ENCODE measurements around the gene SETBP1.

Gene SETBP1

DNA sequence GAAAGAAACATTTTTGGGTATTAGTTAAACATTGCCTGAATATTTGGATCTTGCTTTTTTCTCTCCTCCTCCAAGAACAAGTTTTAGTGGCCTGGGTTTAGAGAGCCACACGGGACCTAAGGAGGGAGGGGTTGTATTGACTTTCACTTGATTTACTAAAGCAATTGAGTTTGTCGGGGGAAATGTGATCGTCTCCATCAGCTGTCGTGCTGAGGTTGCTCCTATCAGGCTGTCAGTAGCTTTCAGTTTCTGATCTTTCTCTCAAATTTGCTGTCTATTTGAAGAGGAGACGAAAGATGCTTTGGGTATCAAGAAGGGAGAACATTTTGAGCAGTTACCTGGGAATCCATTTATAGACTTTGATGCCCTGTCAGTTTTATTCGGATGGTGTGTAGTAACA is 106.0 kb downstream of the SETBP1 start:
- TF ChIP-seq TAF1 (IDR thresholded peaks at IDR 0.05; ENCODE audit: borderline replicate concordance, low read depth, low read length) (no peak), POLR2AphosphoS5 (IDR thresholded peaks at IDR 0.05; ENCODE audit: low read depth, low read length) (no peak), POLR2A (IDR thresholded peaks at IDR 0.05; ENCODE audit: low read depth, low read length) (no peak)
- FAIRE-seq (peak; percentile 86), DNase-seq (ENCODE audit: insufficient read length) (peak; percentile 32)

DNA sequence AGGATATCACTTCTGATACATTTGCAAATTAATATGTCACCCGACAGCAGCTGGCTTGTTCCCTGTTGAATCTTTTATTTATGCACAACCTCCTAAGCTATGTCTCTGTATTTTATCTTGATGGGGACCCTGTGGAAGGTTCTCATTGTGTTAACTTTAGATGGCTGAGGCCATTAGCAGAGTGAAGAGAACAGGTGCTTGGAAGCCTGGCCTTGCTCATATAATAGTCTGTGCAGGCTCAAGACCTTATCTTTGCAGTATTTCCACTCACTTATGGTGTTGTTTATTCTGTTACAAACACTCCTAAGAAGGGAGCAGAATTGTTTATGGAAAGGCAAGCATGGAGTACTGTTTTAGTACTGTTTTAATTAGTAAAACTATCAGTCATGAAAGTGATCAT is 107.6 kb downstream of the SETBP1 start:
- DNase-seq (ENCODE audit: insufficient read length) = no peak
- no peak for TF ChIP-seq POLR2A (IDR thresholded peaks at IDR 0.05; ENCODE audit: low read depth, low read length)
- no peak for TF ChIP-seq TAF1 (IDR thresholded peaks at IDR 0.05; ENCODE audit: borderline replicate concordance, low read depth, low read length)
- no peak for TF ChIP-seq POLR2AphosphoS5 (IDR thresholded peaks at IDR 0.05; ENCODE audit: low read depth, low read length)
- no peak for FAIRE-seq

DNA sequence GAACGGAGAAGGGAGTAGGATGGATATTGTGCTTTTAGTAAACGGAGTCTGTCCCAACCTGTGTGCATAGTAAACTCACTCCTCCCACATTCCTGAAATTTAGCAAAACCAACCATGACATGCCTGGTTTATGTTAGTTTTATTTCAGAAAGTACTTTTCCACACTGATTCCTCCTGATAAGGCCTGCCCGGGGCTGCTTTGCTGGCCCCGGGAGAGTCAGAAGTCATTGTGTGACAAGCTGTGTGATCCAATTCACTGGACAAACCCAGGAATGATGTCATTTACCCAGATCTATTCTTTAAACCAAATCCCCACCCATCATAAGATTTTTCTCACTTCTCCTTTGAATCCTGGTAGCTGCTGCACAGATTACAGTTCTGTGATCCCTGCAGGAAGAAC is 109.0 kb downstream of the SETBP1 start:
- FAIRE-seq (no peak), DNase-seq (ENCODE audit: insufficient read length) (no peak)
- TF ChIP-seq POLR2A (IDR thresholded peaks at IDR 0.05; ENCODE audit: low read depth, low read length) = no peak
- TF ChIP-seq POLR2AphosphoS5 (IDR thresholded peaks at IDR 0.05; ENCODE audit: low read depth, low read length) = no peak
- TF ChIP-seq TAF1 (IDR thresholded peaks at IDR 0.05; ENCODE audit: borderline replicate concordance, low read depth, low read length) = no peak

DNA sequence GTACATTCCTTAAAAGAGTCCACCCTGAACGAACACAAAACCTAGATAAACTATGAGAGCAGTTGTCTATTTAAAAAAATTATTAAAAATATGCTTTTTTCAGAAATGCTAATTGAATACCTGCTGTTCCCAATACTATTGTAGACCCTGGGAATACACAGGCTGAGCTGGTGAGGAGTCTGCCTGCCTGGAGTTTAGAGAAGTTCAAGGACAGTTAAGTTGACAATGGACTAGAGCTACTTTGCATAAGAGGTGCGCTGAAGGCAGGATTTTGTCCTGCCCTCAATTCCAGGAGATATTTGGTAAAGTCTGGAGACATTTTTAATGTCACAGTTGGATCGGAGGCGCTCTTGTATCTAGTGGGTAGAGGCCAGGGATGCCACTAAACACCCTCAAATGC is 110.2 kb downstream of the SETBP1 start:
- no peak for TF ChIP-seq TAF1 (IDR thresholded peaks at IDR 0.05; ENCODE audit: borderline replicate concordance, low read depth, low read length)
- no peak for TF ChIP-seq POLR2A (IDR thresholded peaks at IDR 0.05; ENCODE audit: low read depth, low read length)
- TF ChIP-seq POLR2AphosphoS5 (IDR thresholded peaks at IDR 0.05; ENCODE audit: low read depth, low read length) = no peak
- no peak for DNase-seq (ENCODE audit: insufficient read length)
- no peak for FAIRE-seq

DNA sequence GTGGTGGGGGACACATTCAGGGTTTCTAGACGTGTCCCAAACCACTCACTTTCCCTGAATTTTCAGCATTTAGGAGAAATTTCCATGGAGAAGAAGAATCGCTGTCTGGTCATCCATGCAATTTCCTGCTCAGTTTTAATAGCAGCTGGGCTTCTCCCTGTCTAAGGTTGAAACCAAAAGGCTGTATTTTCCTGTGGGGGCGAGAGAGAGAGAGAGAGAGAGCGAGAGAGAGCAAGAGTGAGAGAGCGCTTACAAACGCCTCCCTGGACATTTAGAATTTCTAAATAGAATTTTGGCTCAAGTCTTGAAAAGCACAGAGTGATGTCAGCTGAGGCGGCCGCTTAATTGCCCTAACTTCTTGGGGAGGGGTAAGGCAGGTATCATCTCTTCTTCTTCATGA is 110.8 kb downstream of the SETBP1 start:
- DNase-seq (ENCODE audit: insufficient read length) = no peak
- TF ChIP-seq POLR2AphosphoS5 (IDR thresholded peaks at IDR 0.05; ENCODE audit: low read depth, low read length) (no peak), POLR2A (IDR thresholded peaks at IDR 0.05; ENCODE audit: low read depth, low read length) (no peak), TAF1 (IDR thresholded peaks at IDR 0.05; ENCODE audit: borderline replicate concordance, low read depth, low read length) (no peak)
- no peak for FAIRE-seq

DNA sequence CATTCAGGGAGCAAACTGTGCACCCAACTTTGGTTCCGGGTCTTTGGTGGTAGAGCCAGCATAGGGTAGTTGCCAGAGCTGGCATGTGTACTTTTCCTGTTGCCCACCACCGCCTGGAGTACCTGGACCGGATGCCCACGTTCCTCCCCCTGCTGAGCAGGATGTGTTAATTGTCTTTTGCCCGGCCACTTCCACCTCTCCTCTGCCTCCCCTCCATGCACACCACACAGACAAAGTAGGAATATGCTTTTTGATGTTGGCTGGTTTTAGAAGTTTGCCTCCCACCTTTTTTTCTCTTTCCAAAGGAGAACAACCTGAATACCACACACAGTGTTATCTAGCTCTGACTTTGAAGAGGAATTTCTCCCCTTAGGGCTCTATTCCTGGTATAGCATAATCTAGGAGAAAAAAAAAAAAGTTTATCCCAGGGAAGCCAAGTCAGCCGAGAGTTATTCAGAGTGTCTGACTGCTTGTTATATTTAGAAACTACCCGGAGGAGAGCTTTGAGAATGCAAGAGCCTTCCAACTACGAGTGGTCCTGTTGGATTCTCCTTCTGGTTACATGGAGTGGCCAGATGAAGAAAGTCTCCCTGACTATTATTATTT is 111.9 kb downstream of the SETBP1 start:
- no peak for FAIRE-seq
- DNase-seq (ENCODE audit: insufficient read length) = no peak
- TF ChIP-seq POLR2AphosphoS5 (IDR thresholded peaks at IDR 0.05; ENCODE audit: low read depth, low read length) (no peak), TAF1 (IDR thresholded peaks at IDR 0.05; ENCODE audit: borderline replicate concordance, low read depth, low read length) (no peak), POLR2A (IDR thresholded peaks at IDR 0.05; ENCODE audit: low read depth, low read length) (no peak)

DNA sequence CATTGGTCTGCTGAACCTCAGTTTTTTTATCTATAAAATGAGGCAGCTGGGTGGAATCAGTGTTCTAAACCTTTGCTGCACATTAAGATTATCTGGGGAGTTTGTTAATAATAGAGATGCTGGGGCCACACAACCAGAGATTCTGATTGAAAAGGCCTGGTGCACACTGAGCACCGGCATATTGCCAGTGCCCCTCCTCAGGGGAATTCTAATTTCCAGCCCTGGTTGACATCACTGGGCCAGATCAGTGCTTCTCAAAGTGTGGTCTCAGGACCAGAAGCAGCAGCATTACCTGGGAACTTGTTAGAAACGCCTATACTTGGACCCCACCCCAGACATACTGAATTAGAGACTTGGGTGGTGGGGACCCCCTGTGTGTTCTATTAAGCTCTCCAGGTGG is 112.5 kb downstream of the SETBP1 start:
- DNase-seq (ENCODE audit: insufficient read length) (no peak), FAIRE-seq (no peak)
- TF ChIP-seq POLR2A (IDR thresholded peaks at IDR 0.05; ENCODE audit: low read depth, low read length) = no peak
- no peak for TF ChIP-seq TAF1 (IDR thresholded peaks at IDR 0.05; ENCODE audit: borderline replicate concordance, low read depth, low read length)
- no peak for TF ChIP-seq POLR2AphosphoS5 (IDR thresholded peaks at IDR 0.05; ENCODE audit: low read depth, low read length)

DNA sequence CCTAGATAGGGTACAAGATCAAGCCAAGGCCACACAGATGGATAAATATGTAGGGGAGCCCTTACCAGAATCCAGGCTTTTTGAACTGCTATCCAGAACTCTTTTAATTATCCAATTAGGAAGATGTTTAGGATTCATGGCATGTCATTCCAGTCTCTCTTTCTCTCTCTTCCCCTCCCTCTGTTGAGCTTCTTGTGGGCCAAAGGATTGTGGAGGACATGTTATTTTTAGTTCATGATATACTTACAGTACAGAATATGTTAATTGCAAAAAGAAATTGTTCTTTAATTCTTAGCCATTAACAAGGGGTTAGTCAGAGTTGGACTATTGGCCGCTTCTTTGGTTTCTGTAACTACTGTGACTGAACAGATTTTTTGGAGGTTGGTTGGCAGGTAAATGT is 113.0 kb downstream of the SETBP1 start:
- TF ChIP-seq POLR2AphosphoS5 (IDR thresholded peaks at IDR 0.05; ENCODE audit: low read depth, low read length) = no peak
- TF ChIP-seq POLR2A (IDR thresholded peaks at IDR 0.05; ENCODE audit: low read depth, low read length) = no peak
- no peak for TF ChIP-seq TAF1 (IDR thresholded peaks at IDR 0.05; ENCODE audit: borderline replicate concordance, low read depth, low read length)
- FAIRE-seq (no peak), DNase-seq (ENCODE audit: insufficient read length) (no peak)

DNA sequence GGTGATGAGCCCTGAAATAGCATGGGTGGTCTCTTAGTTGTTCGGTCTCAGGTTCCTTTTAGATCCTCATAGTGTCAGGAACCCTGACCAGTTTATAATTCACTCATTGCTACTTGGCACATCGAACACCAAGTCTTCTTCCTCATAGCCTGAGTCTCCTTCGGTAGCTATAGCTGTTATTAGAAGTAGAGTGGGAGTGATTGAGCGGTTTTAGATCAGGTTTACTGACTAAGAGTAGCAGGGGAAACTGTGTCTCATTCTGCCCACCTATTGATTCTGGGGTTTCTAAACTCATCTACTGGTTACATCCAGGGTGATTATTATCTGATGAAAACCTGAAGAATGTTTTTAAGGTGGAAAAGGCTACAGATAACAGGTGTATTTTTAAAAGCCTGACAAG is 114.6 kb downstream of the SETBP1 start:
- FAIRE-seq (no peak), DNase-seq (ENCODE audit: insufficient read length) (no peak)
- TF ChIP-seq TAF1 (IDR thresholded peaks at IDR 0.05; ENCODE audit: borderline replicate concordance, low read depth, low read length) (no peak), POLR2A (IDR thresholded peaks at IDR 0.05; ENCODE audit: low read depth, low read length) (no peak), POLR2AphosphoS5 (IDR thresholded peaks at IDR 0.05; ENCODE audit: low read depth, low read length) (no peak)

DNA sequence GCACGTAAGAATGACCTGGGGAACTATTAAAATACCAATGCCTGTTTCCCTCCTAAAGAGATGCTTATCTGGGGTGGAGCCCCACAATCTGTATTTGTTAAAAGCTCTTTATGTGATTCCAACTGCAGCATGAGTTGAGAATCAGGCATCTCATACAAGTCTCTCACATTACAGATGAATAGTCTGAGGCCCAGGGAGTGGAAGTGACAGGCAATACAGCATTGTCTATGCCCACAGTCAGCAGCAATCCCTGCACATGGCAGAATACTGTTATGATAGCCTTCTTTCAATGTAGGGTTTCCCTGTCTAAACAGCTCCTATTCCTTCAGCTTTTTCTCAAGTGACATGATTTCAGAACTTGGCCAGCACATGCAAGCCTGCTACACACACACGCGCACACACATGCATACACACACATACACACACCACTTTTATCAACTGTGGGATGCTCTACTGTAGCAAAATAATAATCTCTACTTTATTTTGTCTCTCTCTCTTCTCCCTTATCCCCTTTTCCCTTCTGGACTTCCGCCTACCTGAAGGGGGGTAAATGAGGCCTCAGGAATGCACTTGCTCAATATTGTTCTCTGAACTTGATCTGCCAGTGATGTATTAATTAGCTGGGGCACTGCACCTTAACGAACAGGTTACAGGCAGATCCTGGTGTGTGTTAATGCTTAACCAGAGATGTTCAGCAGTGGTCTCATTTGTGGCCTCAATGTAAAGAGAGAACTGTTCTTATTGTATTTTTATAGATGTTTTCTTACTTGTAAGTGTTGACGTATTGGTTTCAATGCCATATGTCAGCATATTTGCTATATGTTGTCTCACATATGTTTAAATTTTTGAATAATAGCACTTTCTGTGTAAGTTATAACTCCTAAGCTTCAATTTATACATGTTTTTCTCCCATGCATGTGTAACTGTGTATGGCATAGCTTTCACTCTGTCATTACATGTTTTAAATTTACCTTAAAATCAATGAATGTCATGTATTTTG is 116.0 kb downstream of the SETBP1 start:
- FAIRE-seq (no peak), DNase-seq (ENCODE audit: insufficient read length) (no peak)
- TF ChIP-seq TAF1 (IDR thresholded peaks at IDR 0.05; ENCODE audit: borderline replicate concordance, low read depth, low read length) = no peak
- no peak for TF ChIP-seq POLR2A (IDR thresholded peaks at IDR 0.05; ENCODE audit: low read depth, low read length)
- TF ChIP-seq POLR2AphosphoS5 (IDR thresholded peaks at IDR 0.05; ENCODE audit: low read depth, low read length) = no peak

DNA sequence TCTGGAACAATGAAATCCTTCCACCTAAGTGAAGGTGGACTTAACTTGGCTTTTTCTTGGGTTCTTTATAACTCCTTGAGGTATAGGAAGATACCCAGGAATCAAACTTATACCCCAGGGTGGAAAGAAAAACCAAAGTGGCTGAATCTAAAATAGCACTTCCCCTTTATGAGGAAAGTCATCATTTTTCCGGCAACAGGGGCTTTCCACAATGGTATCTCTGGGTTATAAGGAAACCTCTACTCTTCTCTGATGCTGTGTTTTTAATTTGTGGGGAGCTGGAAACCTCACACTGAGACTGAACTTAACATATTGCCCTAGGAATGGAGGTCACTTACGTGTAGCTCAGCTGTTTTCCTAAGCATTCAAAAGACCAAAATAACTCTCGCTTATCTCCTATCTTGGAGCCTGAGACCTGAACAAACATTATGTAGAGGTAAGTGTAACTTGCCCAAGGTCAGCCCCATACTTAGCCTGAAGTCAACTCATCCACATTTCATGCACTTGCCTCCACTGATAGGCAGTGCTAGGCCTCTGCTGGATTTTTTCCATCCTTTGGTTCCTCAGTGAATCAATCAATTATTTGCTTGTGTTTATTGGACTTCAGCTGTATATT is 117.9 kb downstream of the SETBP1 start:
- FAIRE-seq (peak; percentile 90), DNase-seq (ENCODE audit: insufficient read length) (no peak)
- TF ChIP-seq POLR2A (IDR thresholded peaks at IDR 0.05; ENCODE audit: low read depth, low read length) = no peak
- TF ChIP-seq POLR2AphosphoS5 (IDR thresholded peaks at IDR 0.05; ENCODE audit: low read depth, low read length) = no peak
- no peak for TF ChIP-seq TAF1 (IDR thresholded peaks at IDR 0.05; ENCODE audit: borderline replicate concordance, low read depth, low read length)
